Astrocyte of the spinal cord (primary cell): ENCODE measurements around the gene PROX1.

ENCODE experiments used
- DNase-seq: peaks from one replicate; pipeline ENCODE4 v3.0.0; 2011; ENCODE audit warnings: low read depth, low spot score
- H3K4me3 ChIP-seq: 2 replicates; pipeline ENCODE4 v1.5.1; 2011; ENCODE audit warnings: low read depth, mild to moderate bottlenecking, low read length, moderate library complexity
- CTCF ChIP-seq: IDR thresholded peaks from 2 replicates; pipeline ENCODE4 v1.5.1; 2012; ENCODE audit warnings: low read depth, mild to moderate bottlenecking, low read length, inconsistent platforms
- in situ Hi-C: cut with HindIII; loops from 2 replicates; pipeline ENCODE4 v1.10.0; 2017; ENCODE audit warnings: low sequenced_read_pairs

PROX1 gene

DNA sequence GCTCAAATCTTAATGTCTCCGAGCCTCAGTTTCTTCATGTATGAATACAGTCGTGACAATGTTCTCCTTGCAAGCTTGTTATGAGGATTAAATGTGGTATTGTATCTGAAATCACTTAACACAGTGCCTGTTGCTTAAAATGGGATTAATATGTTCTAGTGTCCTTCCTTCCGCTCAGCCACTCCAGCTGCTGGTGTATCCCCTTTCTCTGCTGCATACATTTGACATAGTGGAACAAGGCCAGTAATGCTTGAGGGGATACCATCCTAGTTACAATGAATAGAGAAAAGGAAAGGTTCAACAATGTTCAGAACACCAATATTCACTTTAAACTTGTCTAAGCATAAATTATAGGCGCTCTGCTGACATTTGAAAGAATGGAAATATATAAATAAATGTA lies 64.0 kb downstream of the PROX1 start:
- H3K4me3 ChIP-seq, result no peak overlapping the region
- no peak for TF ChIP-seq CTCF
- DNase-seq, result no peak
- in situ Hi-C loops, result no loop called here

- no peak for TF ChIP-seq CTCF
- H3K4me3 ChIP-seq, result no peak overlapping the region
- no peak for DNase-seq
- in situ Hi-C loops, result no loop called here
These were observed 70.3 kb downstream of the PROX1 start for GRCh38 chr1:214058076-214058475.

DNA sequence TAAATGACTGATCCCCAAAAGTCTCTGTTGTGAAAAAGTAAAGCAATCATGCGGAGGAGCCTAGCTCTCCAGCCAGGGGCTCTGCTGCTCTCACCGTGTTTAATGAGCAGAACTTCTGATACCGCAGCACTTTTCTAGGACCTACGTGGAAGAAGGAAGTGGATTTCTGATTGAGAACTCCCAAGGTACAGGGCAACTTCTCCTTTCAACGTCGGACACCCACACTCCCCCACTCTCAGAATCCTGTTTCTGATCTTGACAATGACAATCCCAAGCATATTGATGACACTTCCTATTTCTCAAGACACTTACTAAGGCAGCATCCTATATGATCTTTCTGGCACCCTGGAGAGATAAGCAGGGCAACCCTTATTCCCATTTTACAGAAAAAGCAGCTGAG lies 78.4 kb downstream of the PROX1 start:
- in situ Hi-C loops, result no loop called here
- TF ChIP-seq CTCF, result no peak
- DNase-seq, result no peak
- no peak overlapping the region for H3K4me3 ChIP-seq

- no peak for DNase-seq
- in situ Hi-C loops, result no loop called here
- TF ChIP-seq CTCF, result no peak
- no peak overlapping the region for H3K4me3 ChIP-seq
These were observed 79.2 kb downstream of the PROX1 start for GRCh38 chr1:214066936-214067335.

GRCh38 chr1:214067397-214067796 lies 79.6 kb downstream of the PROX1 start:
- no peak for TF ChIP-seq CTCF
- in situ Hi-C loops, result no loop called here
- no peak overlapping the region for H3K4me3 ChIP-seq
- DNase-seq, result no peak

- no peak for DNase-seq
- in situ Hi-C loops, result no loop called here
- no peak overlapping the region for H3K4me3 ChIP-seq
- TF ChIP-seq CTCF, result no peak
These were observed 80.3 kb downstream of the PROX1 start for GRCh38 chr1:214067853-214068703.
